ENCODE measurements around the gene PRKAA1.
A peak's percentile ranks its signal among the peaks of the same experiment; 100 is the strongest.

PRKAA1 gene

GRCh38 chr5:40838086-40838485, 39.9 kb upstream of the PRKAA1 start:
- no peak for TF ChIP-seq CTCF (IDR thresholded peaks at IDR 0.05; ENCODE audit: insufficient read depth, missing control alignments)
- no peak for DNase-seq (ENCODE audit: insufficient read length, low spot score)
- no peak for FAIRE-seq

- TF ChIP-seq CTCF (IDR thresholded peaks at IDR 0.05; ENCODE audit: insufficient read depth, missing control alignments) = no peak
- FAIRE-seq (no peak), DNase-seq (ENCODE audit: insufficient read length, low spot score) (peak; percentile 66)
Measured at GRCh38 chr5:40834849-40835787, 36.9 kb upstream of the PRKAA1 start, which contains the start of gene RPL37. Gene RPL37 (minus strand): TSS chr5:40835222. CDS start chr5:40835185, 37 bp downstream.

GRCh38 chr5:40834391-40834848, 36.2 kb upstream of the PRKAA1 start:
- no peak for FAIRE-seq
- TF ChIP-seq CTCF (IDR thresholded peaks at IDR 0.05; ENCODE audit: insufficient read depth, missing control alignments) = no peak
- DNase-seq (ENCODE audit: insufficient read length, low spot score) = no peak

- no peak for TF ChIP-seq CTCF (IDR thresholded peaks at IDR 0.05; ENCODE audit: insufficient read depth, missing control alignments)
- FAIRE-seq = no peak
- DNase-seq (ENCODE audit: insufficient read length, low spot score) = no peak
Measured at GRCh38 chr5:40833712-40834229, 35.6 kb upstream of the PRKAA1 start.

- no peak for TF ChIP-seq CTCF (IDR thresholded peaks at IDR 0.05; ENCODE audit: insufficient read depth, missing control alignments)
- FAIRE-seq = no peak
- DNase-seq (ENCODE audit: insufficient read length, low spot score) = no peak
Measured at GRCh38 chr5:40832345-40832744, 34.2 kb upstream of the PRKAA1 start.

GRCh38 chr5:40831346-40832210, 33.4 kb upstream of the PRKAA1 start:
- DNase-seq (ENCODE audit: insufficient read length, low spot score) (no peak), FAIRE-seq (no peak)
- TF ChIP-seq CTCF (IDR thresholded peaks at IDR 0.05; ENCODE audit: insufficient read depth, missing control alignments) = no peak
